ENCODE measurements around the gene FLOT1.

Gene FLOT1

DNA sequence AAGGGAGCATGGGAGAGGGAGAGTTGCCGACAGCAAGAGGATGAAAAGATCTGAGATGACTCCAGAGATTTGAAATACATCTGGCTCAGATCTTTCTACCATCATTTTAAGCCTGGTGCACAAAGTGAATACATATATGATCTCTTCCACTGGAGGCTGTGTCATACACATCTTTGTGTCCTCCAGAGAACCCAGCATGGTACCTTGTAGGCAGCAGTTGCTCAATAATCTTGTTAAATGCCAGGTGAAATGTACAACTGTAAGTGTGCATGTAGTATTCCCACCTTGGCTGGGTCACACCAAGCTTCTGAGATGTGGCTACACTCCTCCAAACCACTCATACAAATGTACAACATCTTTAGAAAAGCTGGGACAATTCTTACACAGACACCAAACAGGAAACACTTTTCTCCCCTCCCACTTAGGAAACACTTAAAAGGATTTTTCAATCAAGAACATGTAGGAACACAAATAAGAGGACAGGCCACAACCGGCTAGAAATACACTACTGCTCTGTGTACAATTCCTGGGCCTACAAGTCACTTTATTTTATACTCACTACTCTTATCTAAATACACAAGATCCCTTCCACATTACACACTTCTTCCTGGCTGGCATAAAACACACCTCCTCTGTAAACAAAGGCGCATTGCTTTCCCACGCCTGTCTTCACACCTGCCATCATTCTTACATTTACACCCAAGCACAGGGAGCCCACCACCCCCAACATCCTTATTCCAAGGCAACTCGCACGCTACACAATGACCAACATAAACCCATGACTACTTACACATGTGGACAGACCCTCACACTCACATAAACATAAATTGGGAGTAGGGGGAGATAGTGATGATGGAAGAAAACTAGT lies 5.6 kb upstream of the FLOT1 start:
- no peak for DNase-seq
- no peak overlapping the region for H3K27ac ChIP-seq (ENCODE audit: insufficient read depth, low read length, poor library complexity, severe bottlenecking)
- H3K4me3 ChIP-seq (ENCODE audit: insufficient read depth, low read depth, low read length, poor library complexity, severe bottlenecking), result no peak overlapping the region
- H3K9me3 ChIP-seq (ENCODE audit: control insufficient read depth, low read length), result no peaks in the 10 kb centered on the region
- no peaks in the 10 kb centered on the region for H3K36me3 ChIP-seq (ENCODE audit: control insufficient read depth, insufficient read depth, low read length)
- H3K4me1 ChIP-seq (ENCODE audit: control insufficient read depth, insufficient read depth, low read length, poor library complexity, severe bottlenecking), result peaks cover 10% of the 10 kb centered on the region
- H3K27me3 ChIP-seq (replicated peaks; ENCODE audit: control insufficient read depth, insufficient read depth, low read length, poor library complexity, severe bottlenecking), result no peaks in the 10 kb centered on the region

DNA sequence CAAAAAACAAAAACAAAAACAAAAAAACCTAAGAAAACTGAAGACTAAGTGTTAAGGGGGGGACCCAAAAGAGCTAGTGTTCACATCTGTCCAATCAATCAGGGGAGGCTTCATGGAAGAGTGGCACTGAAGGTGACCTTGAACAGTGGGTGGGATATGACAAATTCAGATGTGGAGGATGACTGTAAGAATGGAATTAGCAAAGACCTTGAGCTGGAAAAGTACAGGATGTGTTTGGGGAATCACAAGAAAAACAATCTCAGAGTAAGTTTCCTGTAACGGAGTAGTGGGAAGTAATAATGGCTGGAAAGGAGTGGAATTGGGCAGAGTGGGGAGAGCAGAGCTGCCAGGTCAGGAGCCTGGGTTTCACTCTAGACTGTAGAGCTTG lies 4.8 kb upstream of the FLOT1 start:
- Histone ChIP-seq H3K36me3 (ENCODE audit: control insufficient read depth, insufficient read depth, low read length) (no peaks in the 10 kb centered on the region), H3K27ac (ENCODE audit: insufficient read depth, low read length, poor library complexity, severe bottlenecking) (no peak overlapping the region)

GRCh38 chr6:30744054-30744805 lies 1.7 kb upstream of the FLOT1 start, which contains the start of gene IER3:
IER3 (minus strand) TSS chr6:30744547; CDS start chr6:30744518, 29 bp downstream.
- Histone ChIP-seq H3K36me3 (ENCODE audit: control insufficient read depth, insufficient read depth, low read length) (no peaks in the 10 kb centered on the region), H3K27me3 (replicated peaks; ENCODE audit: control insufficient read depth, insufficient read depth, low read length, poor library complexity, severe bottlenecking) (no peaks in the 10 kb centered on the region), H3K27ac (ENCODE audit: insufficient read depth, low read length, poor library complexity, severe bottlenecking) (peak within 1 kb of the TSS; percentile 58), H3K4me3 (ENCODE audit: insufficient read depth, low read depth, low read length, poor library complexity, severe bottlenecking) (peak within 1 kb of the TSS; percentile 83), H3K9me3 (ENCODE audit: control insufficient read depth, low read length) (no peaks in the 10 kb centered on the region), H3K4me1 (ENCODE audit: control insufficient read depth, insufficient read depth, low read length, poor library complexity, severe bottlenecking) (peaks cover 19% of the 10 kb centered on the region)
- DNase-seq, result peak; percentile 49 to 73 (median 66)

More for the DNA sequence above, 4.8 kb upstream of the FLOT1 start:
- Histone ChIP-seq H3K4me1 (ENCODE audit: control insufficient read depth, insufficient read depth, low read length, poor library complexity, severe bottlenecking) (peaks cover 10% of the 10 kb centered on the region), H3K4me3 (ENCODE audit: insufficient read depth, low read depth, low read length, poor library complexity, severe bottlenecking) (no peak overlapping the region), H3K27me3 (replicated peaks; ENCODE audit: control insufficient read depth, insufficient read depth, low read length, poor library complexity, severe bottlenecking) (no peaks in the 10 kb centered on the region), H3K9me3 (ENCODE audit: control insufficient read depth, low read length) (no peaks in the 10 kb centered on the region)
- no peak for DNase-seq

DNA sequence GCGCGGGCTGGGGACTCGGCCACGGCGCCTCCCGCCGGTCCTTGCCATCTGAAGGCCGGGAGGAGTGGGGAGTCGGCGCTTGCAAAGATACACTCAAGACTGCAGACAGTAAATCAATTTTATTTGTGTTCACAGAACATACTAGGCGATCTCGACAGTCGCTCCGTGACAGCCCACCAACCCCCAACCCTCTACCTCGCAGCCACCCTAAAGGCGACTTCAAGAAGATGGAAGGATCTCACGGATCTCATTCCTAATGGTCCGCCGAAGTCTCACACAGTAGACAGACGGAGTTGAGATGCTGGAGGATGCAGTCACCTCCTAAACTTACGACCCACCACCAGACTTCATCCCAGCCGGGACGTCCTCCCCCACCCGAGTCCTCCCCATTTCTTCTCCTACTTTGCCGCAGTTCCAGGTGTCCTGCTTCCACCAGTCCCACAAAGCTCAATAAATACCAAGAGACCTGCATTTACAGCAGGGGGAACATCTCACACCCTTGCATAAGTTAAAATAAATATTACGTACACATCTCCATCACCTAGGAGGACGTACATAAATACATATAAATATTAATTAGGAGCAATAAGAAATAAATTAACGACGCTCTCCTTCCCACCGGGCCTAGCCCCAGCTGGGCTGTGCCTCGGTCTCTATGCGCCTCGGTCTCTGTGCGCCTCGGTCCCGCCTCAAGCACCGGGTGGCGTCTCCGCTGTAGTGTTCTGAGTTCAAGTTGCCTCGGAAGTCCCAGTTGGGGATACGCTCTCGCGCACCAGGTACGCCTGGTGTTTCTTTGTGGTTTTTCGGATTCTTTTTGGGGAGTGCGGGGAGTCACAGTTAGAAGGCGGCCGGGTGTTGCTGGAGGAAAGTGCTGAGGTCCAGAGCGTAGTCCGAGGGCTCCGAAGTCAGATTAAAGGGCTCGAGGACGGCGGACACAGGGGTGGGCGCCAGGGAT lies 889 bp upstream of the FLOT1 start:
- H3K36me3 ChIP-seq (ENCODE audit: control insufficient read depth, insufficient read depth, low read length), result no peaks in the 10 kb centered on the region
- no peaks in the 10 kb centered on the region for H3K9me3 ChIP-seq (ENCODE audit: control insufficient read depth, low read length)
- peak in 1 of 3 donors; percentile 21 for DNase-seq
- no peaks in the 10 kb centered on the region for H3K27me3 ChIP-seq (replicated peaks; ENCODE audit: control insufficient read depth, insufficient read depth, low read length, poor library complexity, severe bottlenecking)
- H3K4me1 ChIP-seq (ENCODE audit: control insufficient read depth, insufficient read depth, low read length, poor library complexity, severe bottlenecking), result peaks cover 19% of the 10 kb centered on the region
- H3K27ac ChIP-seq (ENCODE audit: insufficient read depth, low read length, poor library complexity, severe bottlenecking), result peak overlapping the region; percentile 58
- H3K4me3 ChIP-seq (ENCODE audit: insufficient read depth, low read depth, low read length, poor library complexity, severe bottlenecking), result peak overlapping the region; percentile 83

- peak overlapping the region; percentile 58 for H3K27ac ChIP-seq (ENCODE audit: insufficient read depth, low read length, poor library complexity, severe bottlenecking)
- H3K36me3 ChIP-seq (ENCODE audit: control insufficient read depth, insufficient read depth, low read length), result no peaks in the 10 kb centered on the region
- no peaks in the 10 kb centered on the region for H3K9me3 ChIP-seq (ENCODE audit: control insufficient read depth, low read length)
- H3K4me3 ChIP-seq (ENCODE audit: insufficient read depth, low read depth, low read length, poor library complexity, severe bottlenecking), result peak overlapping the region; percentile 83
- peaks cover 33% of the 10 kb centered on the region for H3K4me1 ChIP-seq (ENCODE audit: control insufficient read depth, insufficient read depth, low read length, poor library complexity, severe bottlenecking)
- no peaks in the 10 kb centered on the region for H3K27me3 ChIP-seq (replicated peaks; ENCODE audit: control insufficient read depth, insufficient read depth, low read length, poor library complexity, severe bottlenecking)
- no peak for DNase-seq
These were observed 635 bp downstream of the FLOT1 start for GRCh38 chr6:30741789-30742315.

DNA sequence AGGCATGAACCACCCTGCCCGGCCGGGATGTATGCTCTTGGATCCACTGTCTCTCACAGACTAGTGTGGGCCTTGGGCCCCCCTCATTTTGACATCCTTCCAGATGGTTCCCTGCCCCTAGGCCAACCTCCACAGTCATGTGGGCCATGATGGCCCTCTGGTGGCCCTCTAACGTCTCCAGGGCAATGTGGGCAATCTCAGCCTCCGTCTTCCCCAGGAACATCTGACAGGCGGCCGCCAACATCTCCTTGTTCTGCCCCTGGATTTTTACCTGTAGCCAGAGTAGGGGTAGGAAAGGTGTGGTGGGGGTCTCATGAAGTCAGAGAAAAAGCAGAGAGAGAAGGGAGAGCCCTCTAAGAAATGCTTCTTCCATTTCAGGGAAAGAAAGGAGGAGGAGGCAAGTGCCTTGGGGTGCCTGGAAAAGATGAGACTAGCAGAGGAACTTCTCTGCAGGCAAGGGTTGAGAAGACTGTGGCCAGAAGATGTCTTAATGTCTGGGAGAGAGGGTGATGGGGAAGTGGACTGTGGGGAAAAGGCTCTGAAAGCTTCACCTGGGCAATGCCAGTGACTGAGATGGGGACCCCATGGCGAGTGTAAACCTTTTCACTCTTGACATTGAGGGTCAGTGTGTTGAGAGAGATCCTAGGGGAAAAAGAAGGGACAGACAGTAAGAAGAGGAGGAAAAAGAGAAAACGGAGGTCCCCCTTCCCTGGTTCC lies 1.3 kb downstream of the FLOT1 start:
- H3K4me3 ChIP-seq (ENCODE audit: insufficient read depth, low read depth, low read length, poor library complexity, severe bottlenecking), result peak overlapping the region; percentile 83
- H3K27ac ChIP-seq (ENCODE audit: insufficient read depth, low read length, poor library complexity, severe bottlenecking), result no peak overlapping the region
- no peaks in the 10 kb centered on the region for H3K9me3 ChIP-seq (ENCODE audit: control insufficient read depth, low read length)
- no peaks in the 10 kb centered on the region for H3K36me3 ChIP-seq (ENCODE audit: control insufficient read depth, insufficient read depth, low read length)
- DNase-seq, result no peak
- H3K4me1 ChIP-seq (ENCODE audit: control insufficient read depth, insufficient read depth, low read length, poor library complexity, severe bottlenecking), result peaks cover 36% of the 10 kb centered on the region
- H3K27me3 ChIP-seq (replicated peaks; ENCODE audit: control insufficient read depth, insufficient read depth, low read length, poor library complexity, severe bottlenecking), result no peaks in the 10 kb centered on the region

GRCh38 chr6:30740540-30740870 lies 2.0 kb downstream of the FLOT1 start:
- DNase-seq, result no peak
- H3K9me3 ChIP-seq (ENCODE audit: control insufficient read depth, low read length), result no peaks in the 10 kb centered on the region
- no peaks in the 10 kb centered on the region for H3K36me3 ChIP-seq (ENCODE audit: control insufficient read depth, insufficient read depth, low read length)
- peaks cover 42% of the 10 kb centered on the region for H3K4me1 ChIP-seq (ENCODE audit: control insufficient read depth, insufficient read depth, low read length, poor library complexity, severe bottlenecking)
- H3K27me3 ChIP-seq (replicated peaks; ENCODE audit: control insufficient read depth, insufficient read depth, low read length, poor library complexity, severe bottlenecking), result no peaks in the 10 kb centered on the region
- H3K4me3 ChIP-seq (ENCODE audit: insufficient read depth, low read depth, low read length, poor library complexity, severe bottlenecking), result no peak overlapping the region
- no peak overlapping the region for H3K27ac ChIP-seq (ENCODE audit: insufficient read depth, low read length, poor library complexity, severe bottlenecking)

DNA sequence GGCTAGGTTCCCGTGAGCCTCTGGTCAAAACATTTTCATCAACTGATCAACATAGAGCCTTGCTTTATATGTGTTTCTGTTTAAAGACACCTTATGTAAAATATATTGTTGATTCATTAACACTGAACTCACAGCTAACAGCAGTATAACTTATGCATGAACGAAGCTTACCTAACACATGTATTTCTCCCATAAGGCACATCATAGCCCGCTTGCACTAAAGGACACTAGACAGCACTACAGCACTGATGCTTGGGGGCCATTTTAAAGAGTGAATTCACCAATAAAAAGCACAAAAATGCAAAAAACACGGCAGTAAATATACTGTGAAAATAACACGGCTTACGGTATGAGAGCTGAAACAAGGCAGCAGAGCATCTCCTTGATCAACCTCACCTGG lies 4.0 kb downstream of the FLOT1 start:
- no peaks in the 10 kb centered on the region for H3K27me3 ChIP-seq (replicated peaks; ENCODE audit: control insufficient read depth, insufficient read depth, low read length, poor library complexity, severe bottlenecking)
- peaks cover 42% of the 10 kb centered on the region for H3K4me1 ChIP-seq (ENCODE audit: control insufficient read depth, insufficient read depth, low read length, poor library complexity, severe bottlenecking)
- H3K36me3 ChIP-seq (ENCODE audit: control insufficient read depth, insufficient read depth, low read length), result peaks cover 8% of the 10 kb centered on the region
- no peak for DNase-seq
- H3K27ac ChIP-seq (ENCODE audit: insufficient read depth, low read length, poor library complexity, severe bottlenecking), result no peak overlapping the region
- no peaks in the 10 kb centered on the region for H3K9me3 ChIP-seq (ENCODE audit: control insufficient read depth, low read length)
- H3K4me3 ChIP-seq (ENCODE audit: insufficient read depth, low read depth, low read length, poor library complexity, severe bottlenecking), result no peak overlapping the region
